SK-N-SH (cell line): ENCODE measurements around the gene GSTM1. TPM values are rescaled to one million over a fixed set of nuclear protein-coding genes. Genes with fewer than 3 reads are reported as not detected.

Experiments used
- CTCF ChIA-PET: fragments of 300-600, 350-600 bp; formaldehyde crosslinking; extraction: SDS; loops from one replicate; lab custom pipeline; 2021; lab: Yijun Ruan, JAX
- POLR2A ChIA-PET: fragments of 350-600 bp; sonication (Branson Sonifier 250); formaldehyde crosslinking; extraction: SDS; loops from one replicate; lab custom pipeline; 2020; ENCODE audit warnings: antibody characterized with exemption, inconsistent platforms; lab: Yijun Ruan, JAX
- DNase-seq: peaks from one replicate; pipeline ENCODE4 v3.0.0; 2012
- H2AFZ ChIP-seq: fragments of 200-600 bp; sonication (generic); 2 replicates; pipeline ENCODE4 v1.8.1; 2016; ENCODE audit warnings: antibody characterized with exemption, mild to moderate bottlenecking, low read depth
- H3F3A ChIP-seq: fragments of 200-600 bp; sonication (generic); replicated peaks from 2 replicates; pipeline ENCODE3; 2016; ENCODE audit warnings: antibody characterized with exemption, mild to moderate bottlenecking; ENCODE audit not compliant: insufficient read depth
- H3K27ac ChIP-seq, 2 experiments: fragments of 200-500 bp in 1 of 2; fragments of 200-600 bp in 1 of 2; sonication (Bioruptor generic) in 1 of 2; sonication (generic), shearing (Covaris generic) in 1 of 2; 2 replicates each; pipeline versions ENCODE4 v1.5.1 to v1.6.1; 2014 to 2016; ENCODE audit warnings: low read depth in 2 of 2, inconsistent platforms in 1 of 2, low read length in 1 of 2, mild to moderate bottlenecking in 1 of 2, mixed read lengths in 1 of 2
- H3K27me3 ChIP-seq: fragments of 200-600 bp; sonication (generic), shearing (Covaris generic); 2 replicates; pipeline ENCODE4 v1.6.1; 2016; ENCODE audit warnings: mixed run types; ENCODE audit not compliant: insufficient read depth
- H3K36me3 ChIP-seq, 2 experiments: fragments of 200-500 bp in 1 of 2; fragments of 200-600 bp in 1 of 2; sonication (Bioruptor generic) in 1 of 2; sonication (generic) in 1 of 2; replicated peaks in 1 of 2; 2 replicates each; pipeline versions ENCODE3 to v1.5.1; 2014 to 2016; ENCODE audit warnings: low read length in 1 of 2, mild to moderate bottlenecking in 1 of 2; ENCODE audit not compliant: insufficient read depth in 2 of 2, control insufficient read depth in 1 of 2
- H3K4me1 ChIP-seq, 2 experiments: fragments of 200-500 bp in 1 of 2; fragments of 200-600 bp in 1 of 2; sonication (Bioruptor generic) in 1 of 2; sonication (generic), shearing (Covaris generic) in 1 of 2; 2 replicates each; pipeline versions ENCODE4 v1.5.1 to v1.6.1; 2014 to 2016; ENCODE audit warnings: low read depth in 1 of 2, low read length in 1 of 2, mixed run types in 1 of 2; ENCODE audit not compliant: insufficient read depth in 2 of 2, control insufficient read depth in 1 of 2
- H3K4me2 ChIP-seq: fragments of 200-600 bp; sonication (generic), shearing (Covaris generic); 2 replicates; pipeline ENCODE4 v1.6.1; 2017; ENCODE audit warnings: mixed run types
- H3K4me3 ChIP-seq, 2 experiments: fragments of 200-500 bp in 1 of 2; fragments of 200-600 bp in 1 of 2; sonication (Bioruptor generic) in 1 of 2; sonication (generic), shearing (Covaris generic) in 1 of 2; 2 replicates each; pipeline versions ENCODE4 v1.5.1 to v1.8.1; 2014 to 2016; ENCODE audit warnings: low read depth in 2 of 2, inconsistent platforms in 1 of 2, low read length in 1 of 2, mild to moderate bottlenecking in 1 of 2, mixed read lengths in 1 of 2, moderate library complexity in 1 of 2
- H3K79me2 ChIP-seq: fragments of 200-600 bp; sonication (generic); 2 replicates; pipeline ENCODE4 v1.8.1; 2017; ENCODE audit warnings: mild to moderate bottlenecking; ENCODE audit not compliant: insufficient read depth
- H3K9ac ChIP-seq: fragments of 200-600 bp; sonication (generic); 2 replicates; pipeline ENCODE4 v1.6.1; 2017; ENCODE audit warnings: mixed run types
- H3K9me2 ChIP-seq: fragments of 200-600 bp; sonication (generic); 2 replicates; pipeline ENCODE4 v1.6.1; 2017; ENCODE audit warnings: mixed run types
- H3K9me3 ChIP-seq: fragments of 200-600 bp; sonication (generic); 2 replicates; pipeline ENCODE4 v1.6.1; 2017; ENCODE audit warnings: mixed run types, mild to moderate bottlenecking, moderate library complexity
- H4K20me1 ChIP-seq: fragments of 200-600 bp; sonication (generic); 2 replicates; pipeline ENCODE4 v1.6.1; 2017; ENCODE audit warnings: mild to moderate bottlenecking, mixed run types; ENCODE audit not compliant: insufficient read depth
- ELF1 ChIP-seq: IDR thresholded peaks from 2 replicates; pipeline ENCODE4 v1.4.0; 2012
- FOSL2 ChIP-seq: IDR thresholded peaks from 2 replicates; pipeline ENCODE4 v1.4.0; 2012; ENCODE audit warnings: low read depth, mild to moderate bottlenecking, moderate library complexity, borderline replicate concordance
- FOXJ3 ChIP-seq: sonication (generic); formaldehyde crosslinking; IDR thresholded peaks from 2 replicates; pipeline ENCODE4 v1.5.1; 2020; ENCODE audit warnings: mild to moderate bottlenecking, missing genetic modification reagents
- FOXM1 ChIP-seq: IDR thresholded peaks from 2 replicates; pipeline ENCODE4 v1.4.0; 2012; ENCODE audit warnings: low read depth, mild to moderate bottlenecking
- GATA2 ChIP-seq: sonication (generic); formaldehyde crosslinking; IDR thresholded peaks from 2 replicates; pipeline ENCODE4 v1.5.0; 2020; ENCODE audit warnings: mild to moderate bottlenecking, missing genetic modification reagents
- JUND ChIP-seq: IDR thresholded peaks from 2 replicates; pipeline ENCODE4 v1.4.0; 2012
- RAD21 ChIP-seq: IDR thresholded peaks from 2 replicates; pipeline ENCODE4 v1.6.1; 2012; ENCODE audit warnings: mild to moderate bottlenecking, low read length
- RXRA ChIP-seq: IDR thresholded peaks from 2 replicates; pipeline ENCODE4 v1.4.0; 2012; ENCODE audit warnings: low read depth, mild to moderate bottlenecking, borderline replicate concordance
- SIN3A ChIP-seq: IDR thresholded peaks from 2 replicates; pipeline ENCODE4 v1.6.1; 2012; ENCODE audit warnings: low read depth, mild to moderate bottlenecking, low read length, moderate library complexity, borderline replicate concordance
- SMC3 ChIP-seq: IDR thresholded peaks from 2 replicates; pipeline ENCODE4 v1.6.1; 2012; ENCODE audit warnings: low read depth, low read length, improper control_type of control experiment
- TAF1 ChIP-seq: IDR thresholded peaks from 2 replicates; pipeline ENCODE4 v1.6.1; 2012; ENCODE audit warnings: low read depth, mild to moderate bottlenecking, low read length, moderate library complexity, borderline replicate concordance
- TCF12 ChIP-seq: IDR thresholded peaks from 2 replicates; pipeline ENCODE4 v1.4.0; 2012
- TEAD4 ChIP-seq: IDR thresholded peaks from 2 replicates; pipeline ENCODE4 v1.4.0; 2012; ENCODE audit warnings: mild to moderate bottlenecking, borderline replicate concordance; ENCODE audit not compliant: insufficient read depth
- ZBTB33 ChIP-seq: IDR thresholded peaks from 2 replicates; pipeline ENCODE4 v1.4.0; 2012; ENCODE audit warnings: low read depth, borderline replicate concordance
- whole genome bisulfite sequencing: methylation state at CpG from one replicate; pipeline ENCODE4 v1.1.6; 2017; ENCODE audit warnings: low lambda C conversion rate; 5-methylcytosine and 5-hydroxymethylcytosine counted together
- polyA plus RNA-seq, 3 experiments: library from polyadenylated mRNA; depleted of rRNA; stranded (reverse); fragments of >200 nt; gene quantifications; 2 replicates each; pipeline ENCODE4 v1.2.3, GENCODE V29; 2012
- TF ChIP-seq, protein P1 (sequence below): fragments of 150-350 bp; IDR thresholded peaks from 2 replicates; pipeline ENCODE4 v1.6.1; 2016; ENCODE audit warnings: mild to moderate bottlenecking, low read depth, low read length
- TF ChIP-seq, protein P2 (sequence below): IDR thresholded peaks from 2 replicates; pipeline ENCODE4; 2012

Gene GSTM1
- not detected in 2 replicates for polyA plus RNA-seq (2012; rRNA removed)
- 0.03 TPM in 2 replicates for polyA plus RNA-seq (2012; cell fraction: cytosol; rRNA removed)
- polyA plus RNA-seq (2012; cell fraction: nucleus; rRNA removed), result 0.14 and 0.17 TPM in 2 replicates

- Histone ChIP-seq H3K9ac (no peak within 1 kb of the TSS), H3K4me1 (no peaks in the 10 kb centered on the region), H3K36me3 (no peaks in the 10 kb centered on the region), H3K4me2 (no peak within 1 kb of the TSS), H3K27me3 (no peaks in the 10 kb centered on the region), H3K9me3 (no peaks in the 10 kb centered on the region), H3K4me3 (no peak within 1 kb of the TSS), H4K20me1 (no peaks in the 10 kb centered on the region), H3K9me2 (no peaks in the 10 kb centered on the region), H3K27ac (no peak within 1 kb of the TSS), H3F3A (no peaks in the 10 kb centered on the region), H2AFZ (no peak within 1 kb of the TSS), H3K79me2 (no peaks in the 10 kb centered on the region)
- whole genome bisulfite sequencing, result no CpG with 5 or more reads among the region's 46 CpGs
- TF ChIP-seq JUND (no peak), FOXJ3 (CRISPR knock-in tag) (no peak), RAD21 (no peak), TEAD4 (no peak), ELF1 (no peak), TAF1 (no peak), FOXM1 (no peak), FOSL2 (no peak), RXRA (no peak), SIN3A (no peak), GATA2 (CRISPR knock-in tag) (no peak), SMC3 (no peak)
- TF ChIP-seq, protein P1, sequence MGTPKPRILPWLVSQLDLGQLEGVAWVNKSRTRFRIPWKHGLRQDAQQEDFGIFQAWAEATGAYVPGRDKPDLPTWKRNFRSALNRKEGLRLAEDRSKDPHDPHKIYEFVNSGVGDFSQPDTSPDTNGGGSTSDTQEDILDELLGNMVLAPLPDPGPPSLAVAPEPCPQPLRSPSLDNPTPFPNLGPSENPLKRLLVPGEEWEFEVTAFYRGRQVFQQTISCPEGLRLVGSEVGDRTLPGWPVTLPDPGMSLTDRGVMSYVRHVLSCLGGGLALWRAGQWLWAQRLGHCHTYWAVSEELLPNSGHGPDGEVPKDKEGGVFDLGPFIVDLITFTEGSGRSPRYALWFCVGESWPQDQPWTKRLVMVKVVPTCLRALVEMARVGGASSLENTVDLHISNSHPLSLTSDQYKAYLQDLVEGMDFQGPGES, result no peak
- ChIA-PET CTCF (no interaction called here), POLR2A (no interaction called here)
- DNase-seq, result no peak
These were observed at the start of gene GSTM1 for GRCh38 chr1:109687641-109688499. TSS of gene GSTM1 (plus strand) at chr1:109687817. CDS start at chr1:109687874, 57 bp downstream.

GRCh38 chr1:109639063-109639840, 48.4 kb upstream of the GSTM1 start:
- ChIA-PET CTCF (interaction anchor here (0.6 to 9.5 kb wide), 43 partner anchors 11 to 857 kb away, joined by 3 to 169 read pairs (median 5); partner anchors contain the start of genes AHCYL1, AMPD2, CYB561D1 and GNAI3), POLR2A (interaction anchor here (0.6 to 4.9 kb wide), 6 partner anchors 7 to 93 kb away, joined by 3 to 44 read pairs (median 8); partner anchors contain the start of gene GNAI3)
- Histone ChIP-seq H3K4me3 (no peak overlapping the region), H3K36me3 (no peaks in the 10 kb centered on the region), H3K4me2 (no peak overlapping the region), H3K27ac (peak overlapping the region in 1 of 2 experiments; percentile 98; a peak in 2 of 4 replicates), H3K27me3 (no peaks in the 10 kb centered on the region), H3K9me3 (no peaks in the 10 kb centered on the region), H2AFZ (no peak overlapping the region), H4K20me1 (no peaks in the 10 kb centered on the region), H3K79me2 (no peaks in the 10 kb centered on the region), H3K4me1 (peaks cover 7 to 77% of the 10 kb centered on the region in 2 experiments; a peak in 3 of 4 replicates), H3K9me2 (no peaks in the 10 kb centered on the region), H3K9ac (no peak overlapping the region), H3F3A (peaks cover 4% of the 10 kb centered on the region)
- peak; percentile 14 for DNase-seq
- WGBS, result 79% methylated on average over 8 of the region's 9 CpGs
- TF ChIP-seq ZBTB33 (no peak), FOXM1 (no peak), TCF12 (no peak), RAD21 (no peak)
- TF ChIP-seq, protein P2, sequence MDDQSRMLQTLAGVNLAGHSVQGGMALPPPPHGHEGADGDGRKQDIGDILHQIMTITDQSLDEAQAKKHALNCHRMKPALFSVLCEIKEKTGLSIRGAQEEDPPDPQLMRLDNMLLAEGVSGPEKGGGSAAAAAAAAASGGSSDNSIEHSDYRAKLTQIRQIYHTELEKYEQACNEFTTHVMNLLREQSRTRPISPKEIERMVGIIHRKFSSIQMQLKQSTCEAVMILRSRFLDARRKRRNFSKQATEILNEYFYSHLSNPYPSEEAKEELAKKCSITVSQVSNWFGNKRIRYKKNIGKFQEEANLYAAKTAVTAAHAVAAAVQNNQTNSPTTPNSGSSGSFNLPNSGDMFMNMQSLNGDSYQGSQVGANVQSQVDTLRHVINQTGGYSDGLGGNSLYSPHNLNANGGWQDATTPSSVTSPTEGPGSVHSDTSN, result no peak
